Esophagus muscularis mucosa (tissue), 4 donors: Measurements from ENCODE around the gene LTA4H. TPM values are rescaled to one million over a fixed set of nuclear protein-coding genes. Genes with fewer than 3 reads are reported as not detected.

Source experiments
- DNase-seq: peaks from one replicate; pipeline ENCODE4 v3.0.0-alpha.2; 2017; ENCODE audit errors: extremely low spot score
- H3K27ac ChIP-seq, 4 donors: fragments of 200-600 bp; sonication (generic); replicated peaks in 1 of 4; 1 replicate in 3 of 4; 2 replicates in 1 of 4; pipeline ENCODE4 v1.5.1; 2016 to 2019; ENCODE audit warnings: mild to moderate bottlenecking in 1 of 4
- H3K27me3 ChIP-seq, 4 donors: fragments of 200-600 bp; sonication (generic); one replicate each; pipeline versions ENCODE4 v1.5.1 to v1.6.0; 2016 to 2019
- H3K36me3 ChIP-seq, 4 donors: fragments of 200-600 bp; sonication (generic); one replicate each; pipeline ENCODE4 v1.5.1; 2016 to 2019
- H3K4me1 ChIP-seq, 4 donors: fragments of 200-600 bp; sonication (generic); one replicate each; pipeline ENCODE4 v1.5.1; 2016 to 2019
- H3K4me3 ChIP-seq, 4 donors: fragments of 200-600 bp; sonication (generic); 1 replicate in 2 of 4; 2 replicates in 2 of 4; pipeline ENCODE4 v1.5.1; 2016 to 2019; ENCODE audit warnings: mild to moderate bottlenecking in 4 of 4, moderate library complexity in 1 of 4
- H3K9me3 ChIP-seq, 4 donors: fragments of 200-600 bp; sonication (generic); 1 replicate in 3 of 4; 2 replicates in 1 of 4; pipeline ENCODE4 v1.5.1; 2016 to 2019
- CTCF ChIP-seq, 3 experiments: fragments of 200-600 bp in 2 of 3; fragments of 450-650 bp in 1 of 3; sonication (generic) in 2 of 3; IDR thresholded peaks; one replicate each; pipeline ENCODE4 v1.5.1; 2017 to 2019; ENCODE audit warnings: antibody characterized with exemption in 3 of 3, mild to moderate bottlenecking in 2 of 3, moderate library complexity in 1 of 3
- EP300 ChIP-seq: sonication (generic); formaldehyde crosslinking; IDR thresholded peaks from one replicate; pipeline ENCODE4 v1.6.1; 2017; ENCODE audit warnings: antibody characterized with exemption
- POLR2A ChIP-seq: fragments of 450-650 bp; IDR thresholded peaks from one replicate; pipeline ENCODE4 v1.6.1; 2017; ENCODE audit warnings: antibody characterized with exemption, moderate library complexity, mild to moderate bottlenecking, low read depth
- POLR2AphosphoS5 ChIP-seq, 2 donors: sonication (generic); formaldehyde crosslinking; IDR thresholded peaks; one replicate each; pipeline ENCODE4 v1.6.1; 2017; ENCODE audit warnings: antibody characterized with exemption in 2 of 2
- WGBS: methylation state at CpG from one replicate; pipeline ENCODE4 v1.1.5; 2018; 5-methylcytosine and 5-hydroxymethylcytosine counted together
- intact Hi-C: fragments of 100-400 bp; cut with DNase I; formaldehyde crosslinking; loops from one replicate; pipeline ENCODE4 v1.15.1; 2023
- total RNA-seq, 4 donors: library from RNA; depleted of rRNA; stranded (reverse); fragments of >200 nt; gene quantifications; one replicate each; pipeline versions ENCODE4 v1.1.0 to v1.2.1, GENCODE V29; 2016

Gene LTA4H
- total RNA-seq, 4 donors from 2014 or later: 47.8 to 75.0 (median 64.5) TPM

- WGBS: 72% methylated on average over 3 of the region's 3 CpGs
- intact Hi-C loops: no loop called here
- H3K4me3 ChIP-seq: no peak overlapping the region
These were observed 5.1 kb upstream of the LTA4H start for GRCh38 chr12:96040305-96041133.

GRCh38 chr12:96039516-96039915 lies 4.1 kb upstream of the LTA4H start:
- no peak for DNase-seq
- no peak overlapping the region for H3K4me3 ChIP-seq
- TF ChIP-seq POLR2AphosphoS5 (IDR thresholded peaks at IDR 0.05): no peak
- TF ChIP-seq CTCF (IDR thresholded peaks at IDR 0.05): no peak
- TF ChIP-seq POLR2A: no peak
- no peak for TF ChIP-seq EP300
- H3K27ac ChIP-seq: no peak overlapping the region
- H3K36me3 ChIP-seq: no peaks in the 10 kb centered on the region
- H3K27me3 ChIP-seq: no peaks in the 10 kb centered on the region
- WGBS: 80% methylated on average over 3 of the region's 3 CpGs
- intact Hi-C loops: loop anchor here (10.0 kb wide), 1 partner anchor 365 kb away; the partner anchor contains the start of gene CDK17
- H3K9me3 ChIP-seq: no peaks in the 10 kb centered on the region
- peaks cover 2 to 7% (median 4%) of the 10 kb centered on the region in 4 donors for H3K4me1 ChIP-seq

More at GRCh38 chr12:96040305-96041133, 5.1 kb upstream of the LTA4H start:
- Histone ChIP-seq H3K4me1 (peaks cover 0 to 5% (median 0%) of the 10 kb centered on the region in 4 donors), H3K36me3 (no peaks in the 10 kb centered on the region), H3K9me3 (no peaks in the 10 kb centered on the region), H3K27ac (no peak overlapping the region), H3K27me3 (no peaks in the 10 kb centered on the region)
- TF ChIP-seq POLR2A: no peak
- no peak for TF ChIP-seq CTCF (IDR thresholded peaks at IDR 0.05)
- no peak for TF ChIP-seq EP300
- no peak for TF ChIP-seq POLR2AphosphoS5 (IDR thresholded peaks at IDR 0.05)
- DNase-seq: no peak

GRCh38 chr12:96036765-96037455 lies 1.5 kb upstream of the LTA4H start:
- Histone ChIP-seq H3K4me1 (peaks cover 13 to 30% (median 29%) of the 10 kb centered on the region in 4 donors), H3K36me3 (no peaks in the 10 kb centered on the region), H3K27me3 (no peaks in the 10 kb centered on the region), H3K9me3 (no peaks in the 10 kb centered on the region), H3K4me3 (no peak overlapping the region), H3K27ac (no peak overlapping the region)
- intact Hi-C loops: loop anchor here (10.0 kb wide), 1 partner anchor 368 kb away; the partner anchor contains the start of gene CDK17
- 91% methylated on average over 8 of the region's 8 CpGs for WGBS
- no peak for DNase-seq
- TF ChIP-seq POLR2A: no peak
- no peak for TF ChIP-seq EP300
- TF ChIP-seq POLR2AphosphoS5 (IDR thresholded peaks at IDR 0.05): no peak
- no peak for TF ChIP-seq CTCF (IDR thresholded peaks at IDR 0.05)

GRCh38 chr12:96034621-96035282 lies 635 bp downstream of the LTA4H start:
- peaks cover 13 to 34% (median 31%) of the 10 kb centered on the region in 4 donors for H3K4me1 ChIP-seq
- H3K9me3 ChIP-seq: no peaks in the 10 kb centered on the region
- no peaks in the 10 kb centered on the region for H3K36me3 ChIP-seq
- TF ChIP-seq POLR2A (no peak), EP300 (no peak)
- 3% methylated on average over 25 of the region's 25 CpGs for WGBS
- intact Hi-C loops: loop anchor here (10.0 kb wide), 1 partner anchor 370 kb away; the partner anchor contains the start of gene CDK17
- no peak for DNase-seq
- H3K4me3 ChIP-seq: peak overlapping the region; percentile 73 to 96 (median 78)
- H3K27me3 ChIP-seq: no peaks in the 10 kb centered on the region
- H3K27ac ChIP-seq: peak overlapping the region; percentile 79 to 94 (median 90)
